GM21717 (cell line): ENCODE measurements around the gene RTN4.
A peak's percentile ranks its signal among the peaks of the same experiment; 100 is the strongest.
"Not testable (repeated sequence)": the region's sequence is repeated elsewhere in the genome, so short reads cannot be mapped to it uniquely, and the experiment has no call there.

ENCODE experiments used
- ATAC-seq: cut with Tn5 transposase; IDR thresholded peaks from one replicate; pipeline ENCODE4 v1.9.1; 2021; ENCODE audit warnings: mild to moderate bottlenecking, moderate library complexity; ENCODE audit not compliant: unreplicated experiment

Gene RTN4, protein sequence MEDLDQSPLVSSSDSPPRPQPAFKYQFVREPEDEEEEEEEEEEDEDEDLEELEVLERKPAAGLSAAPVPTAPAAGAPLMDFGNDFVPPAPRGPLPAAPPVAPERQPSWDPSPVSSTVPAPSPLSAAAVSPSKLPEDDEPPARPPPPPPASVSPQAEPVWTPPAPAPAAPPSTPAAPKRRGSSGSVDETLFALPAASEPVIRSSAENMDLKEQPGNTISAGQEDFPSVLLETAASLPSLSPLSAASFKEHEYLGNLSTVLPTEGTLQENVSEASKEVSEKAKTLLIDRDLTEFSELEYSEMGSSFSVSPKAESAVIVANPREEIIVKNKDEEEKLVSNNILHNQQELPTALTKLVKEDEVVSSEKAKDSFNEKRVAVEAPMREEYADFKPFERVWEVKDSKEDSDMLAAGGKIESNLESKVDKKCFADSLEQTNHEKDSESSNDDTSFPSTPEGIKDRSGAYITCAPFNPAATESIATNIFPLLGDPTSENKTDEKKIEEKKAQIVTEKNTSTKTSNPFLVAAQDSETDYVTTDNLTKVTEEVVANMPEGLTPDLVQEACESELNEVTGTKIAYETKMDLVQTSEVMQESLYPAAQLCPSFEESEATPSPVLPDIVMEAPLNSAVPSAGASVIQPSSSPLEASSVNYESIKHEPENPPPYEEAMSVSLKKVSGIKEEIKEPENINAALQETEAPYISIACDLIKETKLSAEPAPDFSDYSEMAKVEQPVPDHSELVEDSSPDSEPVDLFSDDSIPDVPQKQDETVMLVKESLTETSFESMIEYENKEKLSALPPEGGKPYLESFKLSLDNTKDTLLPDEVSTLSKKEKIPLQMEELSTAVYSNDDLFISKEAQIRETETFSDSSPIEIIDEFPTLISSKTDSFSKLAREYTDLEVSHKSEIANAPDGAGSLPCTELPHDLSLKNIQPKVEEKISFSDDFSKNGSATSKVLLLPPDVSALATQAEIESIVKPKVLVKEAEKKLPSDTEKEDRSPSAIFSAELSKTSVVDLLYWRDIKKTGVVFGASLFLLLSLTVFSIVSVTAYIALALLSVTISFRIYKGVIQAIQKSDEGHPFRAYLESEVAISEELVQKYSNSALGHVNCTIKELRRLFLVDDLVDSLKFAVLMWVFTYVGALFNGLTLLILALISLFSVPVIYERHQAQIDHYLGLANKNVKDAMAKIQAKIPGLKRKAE

GRCh38 chr2:55050100-55050994 lies at the start of gene RTN4:
Gene RTN4, minus strand, starts transcription at chr2:55050451. Its CDS starts 151 bp downstream, at chr2:55050300.
- peak; percentile 89 for ATAC-seq

- no peak for ATAC-seq
These were observed 49.2 kb upstream of the RTN4 start for GRCh38 chr2:55099493-55099877.

- ATAC-seq, result no peak
These were observed 47.5 kb upstream of the RTN4 start for GRCh38 chr2:55097461-55098410.

GRCh38 chr2:55097082-55097460 lies 46.8 kb upstream of the RTN4 start:
- no peak for ATAC-seq

GRCh38 chr2:55096586-55096985 lies 46.3 kb upstream of the RTN4 start:
- no peak for ATAC-seq

DNA sequence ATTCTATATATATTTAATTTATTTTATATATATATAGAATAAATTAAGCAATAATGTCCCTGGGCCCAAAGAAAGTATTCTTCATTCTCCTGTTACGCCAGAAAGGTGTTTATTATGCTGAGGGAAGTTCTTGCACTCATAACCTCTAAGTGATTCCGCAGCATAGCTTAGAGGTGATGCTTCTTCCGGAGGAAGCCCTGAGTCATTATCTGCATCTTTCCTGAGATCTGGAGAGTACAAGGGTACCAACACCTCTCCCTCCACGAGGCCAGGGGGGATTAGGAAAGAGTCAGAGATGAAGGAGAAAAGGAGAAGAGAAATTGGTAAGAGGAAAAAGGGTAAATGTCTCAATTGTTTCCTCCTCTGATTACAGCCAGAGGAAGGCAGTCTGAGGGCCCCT lies 43.1 kb upstream of the RTN4 start:
- ATAC-seq, result no peak

DNA sequence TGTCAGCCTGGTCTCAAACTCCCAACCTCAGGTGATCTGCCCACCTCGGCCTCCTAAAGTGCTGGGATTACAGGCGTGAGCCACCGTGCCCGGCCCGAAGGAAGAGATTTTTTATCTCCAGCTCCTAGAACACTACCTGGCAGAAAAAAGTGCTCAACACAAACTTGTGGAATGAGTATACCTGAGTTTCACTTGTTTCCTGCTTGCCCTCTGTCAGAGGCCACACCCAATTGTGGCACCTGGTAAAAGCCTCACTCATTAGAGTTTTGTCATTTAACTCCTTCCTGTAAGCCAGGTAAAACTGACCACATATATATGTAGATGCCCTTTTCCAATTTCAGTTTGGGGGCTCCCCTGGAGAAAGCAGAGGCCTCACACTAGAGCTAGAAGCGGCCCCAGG lies 42.2 kb upstream of the RTN4 start:
- no peak for ATAC-seq

DNA sequence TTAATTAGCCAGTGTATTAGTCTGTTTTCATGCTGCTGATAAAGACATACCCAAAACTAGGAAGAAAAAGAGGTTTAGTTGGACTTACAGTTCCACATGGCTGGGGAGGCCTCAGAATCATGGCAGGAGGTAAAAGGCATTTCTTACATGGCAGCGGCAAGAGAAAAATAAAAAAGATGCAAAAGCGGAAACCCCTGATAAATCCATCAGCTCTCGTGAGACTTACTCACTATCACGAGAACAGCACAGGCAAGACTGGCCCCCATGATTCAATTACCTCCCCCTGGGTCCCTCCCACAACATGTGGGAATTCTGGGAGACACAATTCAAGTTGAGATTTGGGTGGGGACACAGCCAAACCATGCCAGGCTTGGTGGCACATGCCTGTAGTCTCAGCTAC lies 41.4 kb upstream of the RTN4 start:
- ATAC-seq, result not testable (repeated sequence)

DNA sequence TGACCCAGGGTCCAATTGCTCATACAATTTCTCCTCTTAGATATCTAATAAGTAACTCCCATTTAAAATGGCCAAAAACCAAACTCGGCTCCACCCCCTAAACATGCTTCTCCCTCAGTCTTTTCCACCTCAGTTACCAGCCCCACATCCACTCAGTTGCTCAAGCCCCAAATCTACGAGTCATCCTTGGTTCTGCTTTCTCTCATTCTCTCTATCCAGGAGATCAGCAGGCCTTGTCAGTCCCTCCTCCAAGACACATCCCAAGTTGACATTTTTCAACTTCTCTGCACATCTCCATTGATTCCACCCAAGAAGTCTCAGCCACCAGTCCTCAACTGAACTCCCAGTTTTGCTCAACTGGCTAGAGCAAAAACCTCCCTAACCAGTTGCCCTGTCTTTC lies 40.5 kb upstream of the RTN4 start:
- ATAC-seq, result no peak

DNA sequence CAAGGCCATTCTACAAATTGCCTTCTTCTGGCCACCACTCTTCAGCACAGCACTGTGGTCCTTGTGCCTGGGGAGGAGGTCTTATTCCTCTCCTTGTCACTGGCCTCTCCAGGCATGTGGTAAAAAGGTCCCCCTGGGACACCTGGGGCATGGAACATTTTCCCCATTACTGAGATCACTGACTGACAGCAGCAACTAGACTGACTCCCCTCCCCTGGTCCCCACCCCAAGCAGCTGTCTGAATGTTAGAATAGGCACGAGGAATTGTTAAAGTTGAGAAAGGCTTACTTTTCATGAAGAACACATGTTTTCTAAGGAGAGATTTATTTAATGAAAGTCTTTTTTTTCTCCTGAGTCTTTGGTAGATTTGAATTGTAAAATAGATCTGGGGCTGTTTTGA lies 39.5 kb upstream of the RTN4 start:
- ATAC-seq, result no peak

GRCh38 chr2:55088400-55088799 lies 38.1 kb upstream of the RTN4 start:
- ATAC-seq, result no peak

GRCh38 chr2:55087936-55088335 lies 37.7 kb upstream of the RTN4 start:
- ATAC-seq, result no peak

GRCh38 chr2:55087501-55087900 lies 37.2 kb upstream of the RTN4 start:
- no peak for ATAC-seq

DNA sequence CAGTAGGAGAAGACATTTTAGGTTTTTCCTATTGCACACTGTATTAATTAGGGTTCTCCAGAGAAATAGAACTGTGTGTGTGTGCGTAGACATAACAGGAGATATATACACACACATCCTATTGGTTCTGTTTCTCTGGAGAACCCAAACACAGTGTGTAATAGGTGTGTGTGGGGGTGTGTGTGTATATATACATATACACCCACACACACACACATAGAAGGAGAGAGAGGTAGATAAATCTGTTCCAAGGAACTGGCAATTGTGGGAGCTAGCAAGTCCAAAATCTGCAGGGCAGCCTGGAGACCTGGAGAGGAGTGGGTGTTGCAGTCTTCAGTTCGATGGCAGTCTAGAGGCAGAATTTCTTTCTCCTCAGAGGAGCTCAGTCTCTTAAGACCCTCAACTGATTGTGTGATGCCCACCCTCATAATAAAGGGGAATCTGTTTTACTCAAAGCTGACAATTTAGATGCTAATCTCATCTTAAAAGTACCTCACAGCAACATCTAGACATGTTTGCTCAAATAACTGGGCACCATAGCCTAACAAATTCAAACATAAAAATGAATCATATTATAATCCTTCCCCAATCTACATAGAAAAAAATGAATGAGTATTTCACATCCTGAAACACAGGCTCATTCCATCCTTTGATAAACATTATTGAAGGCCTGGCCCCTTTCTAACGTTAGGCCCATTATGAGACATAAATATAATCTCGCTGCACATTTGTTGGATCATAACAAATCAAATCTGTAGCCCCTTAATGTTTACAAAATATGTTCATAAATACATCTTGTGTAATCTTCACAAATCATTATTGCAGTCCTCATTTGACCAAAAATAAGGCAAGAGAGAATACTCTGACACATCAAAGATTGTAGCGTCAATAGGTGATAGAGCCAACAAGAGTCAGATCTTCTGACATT lies 35.1 kb upstream of the RTN4 start:
- no peak for ATAC-seq

DNA sequence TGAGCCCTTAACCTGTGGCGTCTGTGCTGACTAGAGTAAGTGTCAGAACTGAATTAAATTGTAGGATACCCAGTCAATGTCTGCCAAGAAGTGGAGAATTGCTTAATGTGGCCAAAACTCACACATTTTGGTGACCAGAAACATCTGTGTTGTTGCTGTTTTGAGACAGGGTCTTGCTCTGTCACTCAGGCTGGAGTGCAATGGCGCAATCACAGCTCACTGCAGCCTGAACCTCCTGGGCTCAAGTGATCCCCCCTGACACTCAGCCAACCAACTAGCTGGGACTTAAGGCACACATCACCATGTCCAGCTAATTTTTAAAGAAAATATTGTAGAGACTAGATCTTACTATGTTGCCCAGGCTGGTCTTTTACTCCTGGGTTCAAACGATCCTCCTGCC lies 34.4 kb upstream of the RTN4 start:
- ATAC-seq, result no peak

DNA sequence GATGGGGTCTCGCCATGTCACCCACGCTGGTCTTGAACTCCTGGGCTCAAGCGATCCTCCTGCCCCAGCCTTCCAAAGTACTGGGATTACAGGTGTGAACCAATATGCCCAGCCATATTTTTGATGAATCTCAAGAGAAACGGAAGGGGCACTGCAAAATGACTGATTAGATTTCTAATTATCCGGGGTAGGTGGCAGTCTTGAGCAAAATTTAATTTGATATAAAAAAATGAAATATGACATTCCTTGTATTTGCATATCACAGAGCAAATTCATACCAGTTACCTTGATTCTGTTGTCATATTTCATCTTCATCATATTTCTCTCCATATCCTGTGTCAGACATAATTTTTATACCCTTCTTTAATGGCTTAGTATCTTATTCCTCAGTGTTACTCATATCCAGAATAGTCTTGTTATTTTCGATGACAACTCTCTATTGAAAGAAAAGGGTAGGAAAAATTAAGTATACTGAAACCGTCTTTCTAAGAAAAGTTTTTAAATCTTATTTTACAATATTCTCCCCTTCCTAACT lies 30.0 kb upstream of the RTN4 start:
- ATAC-seq, result no peak

DNA sequence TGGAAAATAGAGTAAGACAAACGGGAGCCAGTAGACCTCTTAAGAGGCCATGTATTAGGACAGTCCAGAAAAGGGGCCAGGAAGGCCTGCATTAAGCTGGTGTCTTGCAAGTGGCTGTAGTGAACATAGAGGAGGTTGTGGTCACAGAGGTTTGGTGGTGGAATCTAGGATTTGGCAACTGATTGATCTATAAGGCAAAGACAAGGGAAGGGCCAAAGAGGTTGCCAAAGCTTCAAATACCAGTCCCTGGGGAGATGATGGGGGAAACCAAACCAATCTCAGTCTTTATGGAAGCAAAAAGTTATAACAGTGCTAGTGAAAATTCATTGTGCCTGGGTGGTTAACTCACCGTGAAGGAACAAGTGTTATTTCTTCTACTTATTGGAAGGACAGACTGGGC lies 28.7 kb upstream of the RTN4 start:
- ATAC-seq, result no peak

GRCh38 chr2:55076721-55077120 lies 26.5 kb upstream of the RTN4 start:
- no peak for ATAC-seq
